A549 (cell line): ENCODE data around the gene RGS16. TPM values are rescaled to one million over a fixed set of nuclear protein-coding genes. Genes with fewer than 3 reads are reported as not detected.

Experiments used
- ATAC-seq, 2 experiments: fragments of 200-7000 bp in 1 of 2; fragments of >200 bp in 1 of 2; cut with Nextera tagmentation in 1 of 2; cut with Tn5 transposase in 1 of 2; 3 replicates each; pipeline versions ENCODE4 v1.8.0 to v1.9.1; 2018 to 2020; ENCODE audit warnings: mild to moderate bottlenecking in 1 of 2, moderate library complexity in 1 of 2
- CTCF ChIA-PET: fragments of 300-600 bp; sonication (Branson Sonifier 250); formaldehyde crosslinking; extraction: SDS; loops from one replicate; lab custom pipeline; 2021; ENCODE audit warnings: antibody characterized with exemption, inconsistent platforms; lab: Yijun Ruan, JAX
- POLR2A ChIA-PET: fragments of 350-600 bp; formaldehyde crosslinking; extraction: SDS; loops from one replicate; lab custom pipeline; 2021; ENCODE audit warnings: antibody characterized with exemption, inconsistent platforms; lab: Yijun Ruan, JAX
- DNase-seq, 2 experiments: peaks; one replicate each; pipeline versions ENCODE4 v3.0.0 to v3.0.0-alpha.2; 2011 to 2016; ENCODE audit warnings: low read depth in 1 of 2, low spot score in 1 of 2
- FAIRE-seq: peaks from 2 replicates; lab custom pipeline; 2011; peaks lifted over from hg19 to GRCh38; lab: Jason Lieb, UNC
- H3K27ac ChIP-seq, 2 experiments: fragments of >200 bp; sonication (Bioruptor Twin); formaldehyde crosslinking; 3 replicates each; pipeline ENCODE4 v1.5.1; 2016 to 2017
- H3K4me1 ChIP-seq: fragments of >200 bp; sonication (Bioruptor Twin); formaldehyde crosslinking; 3 replicates; pipeline ENCODE4 v1.6.1; 2016
- H3K4me2 ChIP-seq: fragments of >200 bp; sonication (Bioruptor Twin); formaldehyde crosslinking; 3 replicates; pipeline ENCODE4 v1.6.1; 2016
- H3K4me3 ChIP-seq: fragments of >200 bp; sonication (Bioruptor Twin); formaldehyde crosslinking; 3 replicates; pipeline ENCODE4 v1.5.1; 2016
- H3K9me3 ChIP-seq: fragments of >200 bp; sonication (Bioruptor Twin); formaldehyde crosslinking; 3 replicates; pipeline ENCODE4 v1.6.1; 2016
- CBX2 ChIP-seq: fragments of 200-600 bp; sonication (generic); IDR thresholded peaks from 2 replicates; pipeline ENCODE4 v1.6.1; 2016; ENCODE audit warnings: low read depth, mild to moderate bottlenecking, borderline replicate concordance
- CEBPB ChIP-seq, 2 experiments: fragments of >200 bp in 1 of 2; sonication (Bioruptor Twin) in 1 of 2; formaldehyde crosslinking in 1 of 2; IDR thresholded peaks; 2 replicates each; pipeline ENCODE4 v1.6.1; 2012 to 2016
- CHD2 ChIP-seq: fragments of 150-350 bp; IDR thresholded peaks from 2 replicates; pipeline ENCODE4 v1.6.1; 2014; ENCODE audit warnings: low read length; ENCODE audit not compliant: partially characterized antibody
- FOSB ChIP-seq: fragments of 250-450 bp; sonication (Bioruptor Pico); IDR thresholded peaks from 2 replicates; pipeline ENCODE4 v1.5.0; 2020; ENCODE audit warnings: mild to moderate bottlenecking, moderate library complexity
- FOSL2 ChIP-seq, 2 experiments: fragments of 450-650 bp in 1 of 2; fragments of >200 bp in 1 of 2; sonication (Bioruptor Twin) in 1 of 2; formaldehyde crosslinking; IDR thresholded peaks; 2 replicates each; pipeline versions ENCODE4 v1.5.0 to v1.6.1; 2016 to 2020; ENCODE audit warnings: mild to moderate bottlenecking in 1 of 2, moderate library complexity in 1 of 2
- GATA3 ChIP-seq: IDR thresholded peaks from 2 replicates; pipeline ENCODE4 v1.6.1; 2012; ENCODE audit warnings: borderline replicate concordance
- HEYL ChIP-seq: fragments of 250-450 bp; sonication (Bioruptor Pico); IDR thresholded peaks from 2 replicates; pipeline ENCODE4 v1.8.0; 2021; ENCODE audit warnings: mild to moderate bottlenecking, moderate library complexity
- HOXB13 ChIP-seq: fragments of 250-450 bp; sonication (Bioruptor Pico); IDR thresholded peaks from 2 replicates; pipeline ENCODE4 v1.5.0; 2020; ENCODE audit warnings: low read depth, mild to moderate bottlenecking, moderate library complexity
- HOXB5 ChIP-seq: fragments of 250-450 bp; sonication (Bioruptor Pico); IDR thresholded peaks from 2 replicates; pipeline ENCODE4 v1.5.0; 2020; ENCODE audit warnings: mild to moderate bottlenecking, moderate library complexity
- KDM5A ChIP-seq: fragments of 200-600 bp; sonication (generic); IDR thresholded peaks from 2 replicates; pipeline ENCODE4 v1.6.1; 2016; ENCODE audit warnings: antibody characterized with exemption, mild to moderate bottlenecking
- MAFK ChIP-seq: fragments of 450-650 bp; IDR thresholded peaks from 2 replicates; pipeline ENCODE4 v1.6.1; 2014; ENCODE audit not compliant: partially characterized antibody
- MAX ChIP-seq: IDR thresholded peaks from 2 replicates; pipeline ENCODE4 v1.6.1; 2012
- NR3C1 ChIP-seq: fragments of >200 bp; sonication (Bioruptor Twin); formaldehyde crosslinking; IDR thresholded peaks from 3 replicates; pipeline ENCODE4 v1.6.1; 2017
- PHF8 ChIP-seq: fragments of 200-600 bp; sonication (generic); IDR thresholded peaks from 2 replicates; pipeline ENCODE4 v1.6.1; 2016; ENCODE audit warnings: low read depth, mild to moderate bottlenecking, antibody characterized with exemption, moderate library complexity, borderline replicate concordance
- POLR2A ChIP-seq: IDR thresholded peaks from 2 replicates; pipeline ENCODE4 v1.6.1; 2012; ENCODE audit warnings: mild to moderate bottlenecking, low read length
- POLR2AphosphoS2 ChIP-seq: conservative IDR thresholded peaks from 2 replicates; pipeline ENCODE4 v1.6.1; 2012; ENCODE audit warnings: low read length, improper control_type of control experiment, inconsistent platforms
- RFX5 ChIP-seq: fragments of 450-650 bp; IDR thresholded peaks from 2 replicates; pipeline ENCODE4 v1.7.1; 2014; ENCODE audit warnings: antibody characterized with exemption, mild to moderate bottlenecking, moderate library complexity
- TFCP2L1 ChIP-seq: fragments of 250-450 bp; sonication (Bioruptor Pico); IDR thresholded peaks from 2 replicates; pipeline ENCODE4 v1.5.0; 2021; ENCODE audit warnings: mild to moderate bottlenecking
- TP53 ChIP-seq: fragments of 250-450 bp; sonication (Bioruptor Pico); IDR thresholded peaks from 2 replicates; pipeline ENCODE4 v1.5.0; 2021; ENCODE audit warnings: mild to moderate bottlenecking, moderate library complexity
- USF2 ChIP-seq: fragments of 450-650 bp; IDR thresholded peaks from 2 replicates; pipeline ENCODE4 v1.6.1; 2014; ENCODE audit warnings: antibody characterized with exemption
- ZC3H11A ChIP-seq: fragments of 450-650 bp; IDR thresholded peaks from 2 replicates; pipeline ENCODE4 v1.6.1; 2014; ENCODE audit warnings: antibody characterized with exemption, mild to moderate bottlenecking
- WGBS: methylation state at CpG from one replicate; pipeline ENCODE4 v1.1.6; 2017; ENCODE audit errors: missing lambda C conversion rate; 5-methylcytosine and 5-hydroxymethylcytosine counted together
- polyA plus RNA-seq, 4 experiments: library from polyadenylated mRNA; depleted of rRNA in 3 of 4; stranded (reverse); fragments of >200 nt; fragmentation: RNase III in 1 of 4; extraction: RNeasy Plus Mini Kit Qiagen cat#74134 plus additional on column Dnase treatment in 1 of 4; gene quantifications; 2 replicates in 3 of 4; 3 replicates in 1 of 4; pipeline ENCODE4 v1.2.3, GENCODE V29; 2011 to 2017
- TF ChIP-seq, protein P1 (sequence below): fragments of >200 bp; sonication (Bioruptor Twin); formaldehyde crosslinking; IDR thresholded peaks from 2 replicates; pipeline ENCODE4 v1.6.1; 2016
- TF ChIP-seq, protein P2 (sequence below): fragments of >200 bp; sonication (Bioruptor Twin); formaldehyde crosslinking; IDR thresholded peaks from 3 replicates; pipeline ENCODE4 v1.5.1; 2016
- TF ChIP-seq, protein P3 (sequence below): fragments of 250-450 bp; sonication (Bioruptor Pico); IDR thresholded peaks from 2 replicates; pipeline ENCODE4 v1.5.0; 2020; ENCODE audit warnings: low read depth, mild to moderate bottlenecking, moderate library complexity
- TF ChIP-seq, protein P4 (sequence below): fragments of 200-600 bp; sonication (generic); IDR thresholded peaks from 2 replicates; pipeline ENCODE4 v1.6.1; 2016; ENCODE audit warnings: antibody characterized with exemption, mild to moderate bottlenecking, moderate library complexity

Gene RGS16
- polyA plus RNA-seq, 2 of the 4 experiments (the other 2 are of a cell fraction): 0.13 to 0.45 TPM

GRCh38 chr1:182600036-182600713, 4.0 kb downstream of the RGS16 start:
- ChIA-PET POLR2A (no interaction called here), CTCF (interaction anchor here (0.6 to 14.3 kb wide), 27 partner anchors 9 to 1316 kb away, joined by 3 to 415 read pairs (median 4); partner anchors contain the start of genes NPL and RNASEL)
- ATAC-seq: no peak
- H3K4me2 ChIP-seq: no peak overlapping the region
- no peak overlapping the region for H3K27ac ChIP-seq
- no peak overlapping the region for H3K4me3 ChIP-seq
- no peaks in the 10 kb centered on the region for H3K9me3 ChIP-seq
- no peak for DNase-seq
- H3K4me1 ChIP-seq: peaks cover 8% of the 10 kb centered on the region; the same call in 2 of the 3 replicates
- TF ChIP-seq TFCP2L1 (no peak), KDM5A (no peak), HEYL (CRISPR knock-in tag) (no peak), CHD2 (no peak), POLR2A (no peak), CBX2 (no peak), MAFK (no peak), FOSL2 (IDR thresholded peaks at IDR 0.05) (no peak), FOSL2 (CRISPR knock-in tag; IDR thresholded peaks at IDR 0.05) (no peak), GATA3 (no peak), USF2 (no peak), POLR2AphosphoS2 (no peak), RFX5 (no peak)
- TF ChIP-seq, protein P1, sequence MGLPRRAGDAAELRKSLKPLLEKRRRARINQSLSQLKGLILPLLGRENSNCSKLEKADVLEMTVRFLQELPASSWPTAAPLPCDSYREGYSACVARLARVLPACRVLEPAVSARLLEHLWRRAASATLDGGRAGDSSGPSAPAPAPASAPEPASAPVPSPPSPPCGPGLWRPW: no peak
- FAIRE-seq: no peak
- WGBS: 80% methylated on average over 16 of the region's 17 CpGs

DNA sequence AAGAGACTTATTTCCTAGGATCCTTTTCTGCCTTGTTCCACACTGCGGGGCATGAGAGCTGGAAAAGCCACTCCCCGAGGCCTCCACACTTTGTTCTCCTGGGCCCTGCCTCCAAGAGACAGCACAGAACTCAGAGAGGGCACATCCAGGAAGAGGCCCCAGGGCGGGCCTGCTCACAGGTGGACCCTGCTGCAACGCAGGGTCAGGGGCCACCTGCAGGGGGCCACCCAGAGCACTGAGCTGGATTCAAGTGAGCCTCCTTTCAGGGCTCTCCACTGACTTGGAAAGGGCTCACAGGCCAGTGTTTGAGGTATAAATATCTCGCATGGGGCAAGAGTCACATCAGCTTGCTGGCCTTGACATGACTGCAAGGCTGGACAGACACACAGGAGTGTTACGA, 4.8 kb downstream of the RGS16 start:
- TF ChIP-seq, protein P2, sequence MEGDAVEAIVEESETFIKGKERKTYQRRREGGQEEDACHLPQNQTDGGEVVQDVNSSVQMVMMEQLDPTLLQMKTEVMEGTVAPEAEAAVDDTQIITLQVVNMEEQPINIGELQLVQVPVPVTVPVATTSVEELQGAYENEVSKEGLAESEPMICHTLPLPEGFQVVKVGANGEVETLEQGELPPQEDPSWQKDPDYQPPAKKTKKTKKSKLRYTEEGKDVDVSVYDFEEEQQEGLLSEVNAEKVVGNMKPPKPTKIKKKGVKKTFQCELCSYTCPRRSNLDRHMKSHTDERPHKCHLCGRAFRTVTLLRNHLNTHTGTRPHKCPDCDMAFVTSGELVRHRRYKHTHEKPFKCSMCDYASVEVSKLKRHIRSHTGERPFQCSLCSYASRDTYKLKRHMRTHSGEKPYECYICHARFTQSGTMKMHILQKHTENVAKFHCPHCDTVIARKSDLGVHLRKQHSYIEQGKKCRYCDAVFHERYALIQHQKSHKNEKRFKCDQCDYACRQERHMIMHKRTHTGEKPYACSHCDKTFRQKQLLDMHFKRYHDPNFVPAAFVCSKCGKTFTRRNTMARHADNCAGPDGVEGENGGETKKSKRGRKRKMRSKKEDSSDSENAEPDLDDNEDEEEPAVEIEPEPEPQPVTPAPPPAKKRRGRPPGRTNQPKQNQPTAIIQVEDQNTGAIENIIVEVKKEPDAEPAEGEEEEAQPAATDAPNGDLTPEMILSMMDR: peak; percentile 15; the same call in 2 of the 3 replicates
- no peak for TF ChIP-seq TP53
- FAIRE-seq (no peak), DNase-seq (no peak), ATAC-seq (peak in 1 of 2 experiments; percentile 39; a peak in 3 of 6 replicates)
- Histone ChIP-seq H3K9me3 (no peaks in the 10 kb centered on the region), H3K4me1 (peaks cover 5% of the 10 kb centered on the region; the same call in 1 of the 3 replicates), H3K4me2 (no peak overlapping the region), H3K4me3 (no peak overlapping the region), H3K27ac (no peak overlapping the region)
- 67% methylated on average over 4 of the region's 6 CpGs for WGBS
- ChIA-PET POLR2A (interaction anchor here (0.6 kb wide), 1 partner anchor 665 kb away, joined by 9 read pairs; no protein-coding TSS in a partner anchor), CTCF (interaction anchor here (1.0 to 14.3 kb wide), 8 partner anchors 10 to 1317 kb away, joined by 3 to 415 read pairs (median 12); partner anchors contain the start of genes NPL and RNASEL)

DNA sequence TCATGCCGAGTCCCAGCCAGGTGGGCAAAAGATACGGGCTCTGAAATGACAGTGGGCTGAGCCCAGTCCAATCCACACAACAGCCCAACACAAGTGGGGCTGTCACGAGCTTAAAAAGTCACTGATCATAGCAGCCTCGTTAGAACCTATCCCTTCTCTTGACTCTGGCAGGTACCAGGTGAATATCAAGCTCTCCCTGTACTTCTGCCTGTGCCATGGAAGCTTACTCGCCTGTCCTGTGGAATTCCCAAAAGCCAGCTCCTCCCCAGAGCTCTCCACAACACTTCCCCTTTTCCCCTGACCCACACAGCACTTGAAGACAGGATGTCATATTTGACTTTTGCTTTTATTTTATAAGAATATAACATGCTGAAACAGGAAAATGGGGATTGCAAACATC, 5.9 kb downstream of the RGS16 start:
- ChIA-PET POLR2A (no interaction called here), CTCF (interaction anchor here (1.0 to 14.3 kb wide), 5 partner anchors 9 to 514 kb away, joined by 3 to 415 read pairs (median 34); partner anchors contain the start of genes NPL and RNASEL)
- Histone ChIP-seq H3K4me1 (no peaks in the 10 kb centered on the region), H3K27ac (no peak overlapping the region), H3K4me3 (no peak overlapping the region), H3K4me2 (no peak overlapping the region), H3K9me3 (no peaks in the 10 kb centered on the region)
- 45% methylated on average over 5 of the region's 5 CpGs for WGBS
- FAIRE-seq (no peak), ATAC-seq (no peak), DNase-seq (no peak)
- TF ChIP-seq FOSB (CRISPR knock-in tag): no peak
- no peak for TF ChIP-seq HOXB13 (CRISPR knock-in tag)
- no peak for TF ChIP-seq NR3C1
- TF ChIP-seq PHF8: no peak
- TF ChIP-seq CEBPB (IDR thresholded peaks at IDR 0.05): no peak
- TF ChIP-seq, protein P3, sequence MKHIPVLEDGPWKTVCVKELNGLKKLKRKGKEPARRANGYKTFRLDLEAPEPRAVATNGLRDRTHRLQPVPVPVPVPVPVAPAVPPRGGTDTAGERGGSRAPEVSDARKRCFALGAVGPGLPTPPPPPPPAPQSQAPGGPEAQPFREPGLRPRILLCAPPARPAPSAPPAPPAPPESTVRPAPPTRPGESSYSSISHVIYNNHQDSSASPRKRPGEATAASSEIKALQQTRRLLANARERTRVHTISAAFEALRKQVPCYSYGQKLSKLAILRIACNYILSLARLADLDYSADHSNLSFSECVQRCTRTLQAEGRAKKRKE (CRISPR knock-in tag): no peak
- no peak for TF ChIP-seq KDM5A
- no peak for TF ChIP-seq USF2
- no peak for TF ChIP-seq ZC3H11A
- no peak for TF ChIP-seq MAX
- TF ChIP-seq HEYL (CRISPR knock-in tag): no peak
- TF ChIP-seq HOXB5 (CRISPR knock-in tag): no peak
- TF ChIP-seq, protein P4, sequence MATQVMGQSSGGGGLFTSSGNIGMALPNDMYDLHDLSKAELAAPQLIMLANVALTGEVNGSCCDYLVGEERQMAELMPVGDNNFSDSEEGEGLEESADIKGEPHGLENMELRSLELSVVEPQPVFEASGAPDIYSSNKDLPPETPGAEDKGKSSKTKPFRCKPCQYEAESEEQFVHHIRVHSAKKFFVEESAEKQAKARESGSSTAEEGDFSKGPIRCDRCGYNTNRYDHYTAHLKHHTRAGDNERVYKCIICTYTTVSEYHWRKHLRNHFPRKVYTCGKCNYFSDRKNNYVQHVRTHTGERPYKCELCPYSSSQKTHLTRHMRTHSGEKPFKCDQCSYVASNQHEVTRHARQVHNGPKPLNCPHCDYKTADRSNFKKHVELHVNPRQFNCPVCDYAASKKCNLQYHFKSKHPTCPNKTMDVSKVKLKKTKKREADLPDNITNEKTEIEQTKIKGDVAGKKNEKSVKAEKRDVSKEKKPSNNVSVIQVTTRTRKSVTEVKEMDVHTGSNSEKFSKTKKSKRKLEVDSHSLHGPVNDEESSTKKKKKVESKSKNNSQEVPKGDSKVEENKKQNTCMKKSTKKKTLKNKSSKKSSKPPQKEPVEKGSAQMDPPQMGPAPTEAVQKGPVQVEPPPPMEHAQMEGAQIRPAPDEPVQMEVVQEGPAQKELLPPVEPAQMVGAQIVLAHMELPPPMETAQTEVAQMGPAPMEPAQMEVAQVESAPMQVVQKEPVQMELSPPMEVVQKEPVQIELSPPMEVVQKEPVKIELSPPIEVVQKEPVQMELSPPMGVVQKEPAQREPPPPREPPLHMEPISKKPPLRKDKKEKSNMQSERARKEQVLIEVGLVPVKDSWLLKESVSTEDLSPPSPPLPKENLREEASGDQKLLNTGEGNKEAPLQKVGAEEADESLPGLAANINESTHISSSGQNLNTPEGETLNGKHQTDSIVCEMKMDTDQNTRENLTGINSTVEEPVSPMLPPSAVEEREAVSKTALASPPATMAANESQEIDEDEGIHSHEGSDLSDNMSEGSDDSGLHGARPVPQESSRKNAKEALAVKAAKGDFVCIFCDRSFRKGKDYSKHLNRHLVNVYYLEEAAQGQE: no peak
